Type B pancreatic cell (in vitro differentiated cells): Measurements from ENCODE around the gene REV3L. TPM values are rescaled to one million over a fixed set of nuclear protein-coding genes. Genes with fewer than 3 reads are reported as not detected.

ENCODE experiments used
- DNase-seq: peaks from one replicate; pipeline ENCODE4 v3.0.0; 2021; ENCODE audit warnings: mixed read lengths; ENCODE audit not compliant: unreplicated experiment; ENCODE audit errors: extremely low spot score
- H3K27ac Mint-ChIP-seq: 2 replicates; pipeline ENCODE4 v1.8.0; 2021; ENCODE audit warnings: mild to moderate bottlenecking, mixed read lengths
- H3K27me3 Mint-ChIP-seq: 2 replicates; pipeline ENCODE4 v1.8.0; 2021; ENCODE audit warnings: mixed read lengths
- H3K36me3 Mint-ChIP-seq: 2 replicates; pipeline ENCODE4 v1.8.0; 2021; ENCODE audit warnings: mixed read lengths
- H3K4me1 Mint-ChIP-seq: one replicate; pipeline ENCODE4 v1.8.0; 2021; ENCODE audit warnings: mixed read lengths; ENCODE audit not compliant: unreplicated experiment
- H3K4me3 Mint-ChIP-seq: 2 replicates; pipeline ENCODE4 v1.8.0; 2021; ENCODE audit warnings: mild to moderate bottlenecking, mixed read lengths
- H3K9me3 Mint-ChIP-seq: 2 replicates; pipeline ENCODE4 v1.8.0; 2021; ENCODE audit warnings: mixed read lengths
- CTCF ChIP-seq: fragments of 200-600 bp; sonication (generic); conservative IDR thresholded peaks from 2 replicates; pipeline ENCODE4 v1.5.0; 2021; ENCODE audit warnings: antibody characterized with exemption, mild to moderate bottlenecking
- total RNA-seq: library from RNA; stranded (reverse); gene quantifications from 2 replicates; pipeline ENCODE4 v1.2.1, GENCODE V29; 2021; ENCODE audit warnings: low replicate concordance

The REV3L gene
- total RNA-seq, 1 donor from 2014 or later = 34.4 TPM

GRCh38 chr6:111388681-111389080, 94.3 kb downstream of the REV3L start:
- TF ChIP-seq CTCF = no peak
- H3K4me1 Mint-ChIP-seq = no peaks in the 10 kb centered on the region
- H3K27ac Mint-ChIP-seq = no peak overlapping the region
- no peak overlapping the region for H3K4me3 Mint-ChIP-seq
- H3K9me3 Mint-ChIP-seq = peaks cover 4% of the 10 kb centered on the region
- H3K36me3 Mint-ChIP-seq = peaks cover 40% of the 10 kb centered on the region
- no peak for DNase-seq
- H3K27me3 Mint-ChIP-seq = no peaks in the 10 kb centered on the region

- Mint-ChIP-seq H3K27me3 (no peaks in the 10 kb centered on the region), H3K9me3 (peaks cover 4% of the 10 kb centered on the region), H3K36me3 (peaks cover 49% of the 10 kb centered on the region), H3K4me1 (no peaks in the 10 kb centered on the region), H3K27ac (no peak overlapping the region), H3K4me3 (no peak overlapping the region)
- no peak for TF ChIP-seq CTCF
- no peak for DNase-seq
Measured at GRCh38 chr6:111382476-111383294, 100.3 kb downstream of the REV3L start.

GRCh38 chr6:111381728-111382127, 101.3 kb downstream of the REV3L start:
- no peak for TF ChIP-seq CTCF
- Mint-ChIP-seq H3K27me3 (no peaks in the 10 kb centered on the region), H3K27ac (no peak overlapping the region), H3K4me1 (no peaks in the 10 kb centered on the region), H3K9me3 (peaks cover 4% of the 10 kb centered on the region), H3K4me3 (no peak overlapping the region), H3K36me3 (peaks cover 43% of the 10 kb centered on the region)
- DNase-seq = no peak

GRCh38 chr6:111381123-111381522, 101.9 kb downstream of the REV3L start:
- Mint-ChIP-seq H3K36me3 (peaks cover 46% of the 10 kb centered on the region), H3K27ac (no peak overlapping the region), H3K9me3 (peaks cover 4% of the 10 kb centered on the region), H3K4me3 (no peak overlapping the region), H3K4me1 (no peaks in the 10 kb centered on the region), H3K27me3 (no peaks in the 10 kb centered on the region)
- no peak for DNase-seq
- TF ChIP-seq CTCF = no peak

GRCh38 chr6:111379831-111380230, 103.2 kb downstream of the REV3L start:
- no peaks in the 10 kb centered on the region for H3K4me1 Mint-ChIP-seq
- peaks cover 4% of the 10 kb centered on the region for H3K9me3 Mint-ChIP-seq
- H3K4me3 Mint-ChIP-seq = no peak overlapping the region
- H3K27me3 Mint-ChIP-seq = no peaks in the 10 kb centered on the region
- H3K27ac Mint-ChIP-seq = no peak overlapping the region
- TF ChIP-seq CTCF = no peak
- H3K36me3 Mint-ChIP-seq = peaks cover 50% of the 10 kb centered on the region
- DNase-seq = no peak
